D721Med (cell line): ENCODE data around the gene PSMB10.

Source experiments
- DNase-seq: peaks from one replicate; pipeline ENCODE4 v3.0.0; 2011; ENCODE audit warnings: low spot score; ENCODE audit not compliant: insufficient read length
- FAIRE-seq: peaks from 2 replicates; lab custom pipeline; 2011; peaks lifted over from hg19 to GRCh38; lab: Jason Lieb, UNC
- CTCF ChIP-seq: IDR thresholded peaks from 2 replicates; pipeline ENCODE4 v1.5.1; 2012; ENCODE audit warnings: mild to moderate bottlenecking, control low read depth; ENCODE audit not compliant: insufficient read depth; ENCODE audit errors: missing control alignments

Gene PSMB10

GRCh38 chr16:67928561-67929364, 7.9 kb downstream of the PSMB10 start:
- FAIRE-seq (no peak), DNase-seq (peak; percentile 75)
- peak; percentile 92 for TF ChIP-seq CTCF

GRCh38 chr16:67928147-67928546, 8.5 kb downstream of the PSMB10 start:
- FAIRE-seq = no peak
- no peak for TF ChIP-seq CTCF
- no peak for DNase-seq

- no peak for TF ChIP-seq CTCF
- FAIRE-seq (no peak), DNase-seq (no peak)
Observed at GRCh38 chr16:67927131-67927941, 9.3 kb downstream of the PSMB10 start.

- DNase-seq = no peak
- no peak for TF ChIP-seq CTCF
- FAIRE-seq = no peak
Observed at GRCh38 chr16:67926181-67926750, 10.4 kb downstream of the PSMB10 start.

- no peak for TF ChIP-seq CTCF
- FAIRE-seq = no peak
- no peak for DNase-seq
Observed at GRCh38 chr16:67924140-67924906, 12.3 kb downstream of the PSMB10 start.

GRCh38 chr16:67923414-67924116, 13.1 kb downstream of the PSMB10 start:
- no peak for TF ChIP-seq CTCF
- FAIRE-seq = no peak
- DNase-seq = no peak
